Heart left ventricle (tissue), 16 donors: ENCODE data around the gene MITF. TPM values are rescaled to one million over a fixed set of nuclear protein-coding genes. Genes with fewer than 3 reads are reported as not detected.

Source experiments
- ATAC-seq, 4 donors: fragments of 200-7000 bp; cut with Tn5 transposase; one replicate each; pipeline ENCODE4 v1.9.1; 2020 to 2022; ENCODE audit warnings: moderate library complexity in 4 of 4, mild to moderate bottlenecking in 3 of 4, moderate number of reproducible peaks in 1 of 4
- DNase-seq, 5 donors: peaks; one replicate each; pipeline ENCODE4 v3.0.0-alpha.2; 2020
- H3K27ac ChIP-seq, 12 donors: fragments of 200-600 bp; sonication (generic) in 4 of 12; one replicate each; pipeline versions ENCODE4 v1.5.0 to v1.8.0; 2016 to 2022; ENCODE audit warnings: mild to moderate bottlenecking in 2 of 12
- H3K27me3 ChIP-seq, 9 donors: fragments of 200-600 bp; sonication (generic) in 2 of 9; one replicate each; pipeline versions ENCODE4 v1.5.1 to v1.8.0; 2016 to 2022; ENCODE audit warnings: mild to moderate bottlenecking in 3 of 9
- H3K36me3 ChIP-seq, 9 donors: fragments of 200-600 bp; sonication (generic) in 2 of 9; one replicate each; pipeline versions ENCODE4 v1.5.0 to v1.8.0; 2018 to 2022; ENCODE audit warnings: mild to moderate bottlenecking in 2 of 9
- H3K4me1 ChIP-seq, 12 donors: fragments of 200-600 bp; sonication (generic) in 4 of 12; one replicate each; pipeline versions ENCODE4 v1.5.0 to v1.8.0; 2016 to 2022; ENCODE audit warnings: mild to moderate bottlenecking in 3 of 12
- H3K4me3 ChIP-seq, 12 donors: fragments of 200-600 bp; sonication (generic) in 4 of 12; one replicate each; pipeline versions ENCODE4 v1.5.0 to v1.8.0; 2017 to 2022; ENCODE audit warnings: mild to moderate bottlenecking in 9 of 12, moderate library complexity in 4 of 12
- H3K9me3 ChIP-seq, 12 donors: fragments of 200-600 bp; sonication (generic) in 4 of 12; one replicate each; pipeline versions ENCODE4 v1.5.0 to v1.8.0; 2016 to 2022; ENCODE audit warnings: mild to moderate bottlenecking in 1 of 12
- POLR2A ChIP-seq, 2 donors: fragments of 450-650 bp; IDR thresholded peaks; one replicate each; pipeline ENCODE4 v1.6.1; 2017; ENCODE audit warnings: antibody characterized with exemption in 2 of 2, mild to moderate bottlenecking in 2 of 2, moderate library complexity in 2 of 2
- WGBS, 4 donors: extraction: QIAGEN DNeasy Blood & Tissue Kit in 2 of 4; methylation state at CpG; one replicate each; pipeline versions ENCODE4 v1.1.5 to v1.1.7; 2013 to 2018; 5-methylcytosine and 5-hydroxymethylcytosine counted together
- intact Hi-C, 10 donors: fragments of 100-400 bp; cut with DNase I; formaldehyde crosslinking; loops; one replicate each; pipeline versions ENCODE4 v1.11.1 to v1.14.2; 2022
- polyA plus RNA-seq, 2 donors: library from polyadenylated mRNA; stranded (reverse); fragments of 200-250 nt; gene quantifications; one replicate each; pipeline ENCODE4 v1.2.3, GENCODE V29; 2013
- total RNA-seq, 9 donors: library from RNA; depleted of rRNA in 2 of 9; stranded (reverse); fragments of >200 nt in 2 of 9; fragmentation: NEBNext Ultra II Directional in 3 of 9; extraction: Animal tissue kit (Norgen Biotek cat#: 25700) in 3 of 9; gene quantifications; one replicate each; pipeline versions ENCODE4 v1.1.0 to v1.2.4, GENCODE V29; 2016 to 2023
- TF ChIP-seq, protein P1 (sequence below), 12 donors: fragments of 200-600 bp; sonication (generic) in 4 of 12; IDR thresholded peaks; one replicate each; pipeline versions ENCODE4 v1.5.0 to v1.8.0; 2018 to 2022; ENCODE audit warnings: antibody characterized with exemption in 12 of 12, mild to moderate bottlenecking in 5 of 12
- donor health status: ischemic (EF 13 %, LVEDD 7.1; RV severe dilation, severe dysfunction).
- donor health status: healthy with polysubstance abuse.
- donor health status: DM: no; HTN: yes; CAD: no.
- donor health status: DM: no; HTN: no; CAD: no.
- donor health status: ischemic (EF 25% LVEDD 6.9; RV normal size, moderate dysfunction).
- donor health status: ischemic (EF 25% LVEDD 5.7; RV mildly dilated, moderate dysfunction).
- donor health status: healthy.
- donor health status: DM: yes; HTN: yes; CAD: no.
- donor health status: ischemic (EF 35%, LVEDD 5.7; RV mildly dilated, moderate dysfunction).
- donor health status: nonischemic (EF 11% LVEDD 7.7; RV severe dilation, severe dysfunction).
- donor health status: DM: yes; HTN: yes; CAD: no.
- donor health status: PGD.
- donor health status: ischemic (EF 29% LVEDD 5.4; RV normal size, mild dysfunction).
- donor health status: nonischemic (EF 23%, LVEDD 6.1; RV moderate dilation, normal function).

MITF gene
- total and polyA plus RNA-seq, 11 donors: 17.9 to 114 (median 81.1) TPM

DNA sequence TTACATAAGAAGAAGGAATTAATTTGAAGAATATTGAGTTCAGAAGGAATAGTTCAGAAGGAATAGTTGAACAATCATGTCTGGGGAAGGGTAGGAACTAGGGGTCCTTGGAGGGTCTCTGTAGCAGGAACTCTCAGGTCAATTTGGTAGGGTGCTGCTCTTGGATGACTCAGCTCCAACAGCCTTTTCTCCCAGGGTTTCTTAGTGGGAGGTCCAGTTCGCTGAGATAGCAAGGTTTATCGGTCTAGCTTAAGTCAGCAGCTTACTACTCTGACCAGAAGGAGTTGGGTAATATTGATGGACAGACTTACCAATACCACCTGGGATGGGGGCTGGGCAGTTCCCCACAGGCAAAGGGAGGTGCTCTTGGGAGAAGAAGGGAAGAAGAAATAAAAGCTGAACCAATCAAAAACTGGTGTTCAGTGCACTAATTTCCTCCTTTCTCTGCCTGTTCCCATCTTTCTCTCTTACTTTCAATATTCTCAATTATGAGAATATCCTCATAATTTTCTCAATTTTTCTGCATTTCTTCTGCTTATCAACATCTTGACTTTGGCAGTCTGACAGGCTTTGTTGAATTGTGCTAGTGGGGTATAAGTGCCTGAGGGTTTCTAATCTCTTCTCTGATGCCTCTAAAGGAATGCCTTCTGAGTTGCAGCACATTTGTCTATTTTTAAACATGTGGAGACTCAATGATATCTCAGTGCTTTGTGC lies 14.4 kb upstream of the MITF start:
- ATAC-seq: peak; percentile 48 to 87 (median 86)
- TF ChIP-seq POLR2A (IDR thresholded peaks at IDR 0.05): no peak
- TF ChIP-seq, protein P1, sequence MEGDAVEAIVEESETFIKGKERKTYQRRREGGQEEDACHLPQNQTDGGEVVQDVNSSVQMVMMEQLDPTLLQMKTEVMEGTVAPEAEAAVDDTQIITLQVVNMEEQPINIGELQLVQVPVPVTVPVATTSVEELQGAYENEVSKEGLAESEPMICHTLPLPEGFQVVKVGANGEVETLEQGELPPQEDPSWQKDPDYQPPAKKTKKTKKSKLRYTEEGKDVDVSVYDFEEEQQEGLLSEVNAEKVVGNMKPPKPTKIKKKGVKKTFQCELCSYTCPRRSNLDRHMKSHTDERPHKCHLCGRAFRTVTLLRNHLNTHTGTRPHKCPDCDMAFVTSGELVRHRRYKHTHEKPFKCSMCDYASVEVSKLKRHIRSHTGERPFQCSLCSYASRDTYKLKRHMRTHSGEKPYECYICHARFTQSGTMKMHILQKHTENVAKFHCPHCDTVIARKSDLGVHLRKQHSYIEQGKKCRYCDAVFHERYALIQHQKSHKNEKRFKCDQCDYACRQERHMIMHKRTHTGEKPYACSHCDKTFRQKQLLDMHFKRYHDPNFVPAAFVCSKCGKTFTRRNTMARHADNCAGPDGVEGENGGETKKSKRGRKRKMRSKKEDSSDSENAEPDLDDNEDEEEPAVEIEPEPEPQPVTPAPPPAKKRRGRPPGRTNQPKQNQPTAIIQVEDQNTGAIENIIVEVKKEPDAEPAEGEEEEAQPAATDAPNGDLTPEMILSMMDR (IDR thresholded peaks at IDR 0.05): no peak
- WGBS, 4 donors: 50 to 59% (median 53%) methylated on average over 2 of the region's 2 CpGs
- no peaks in the 10 kb centered on the region for H3K36me3 ChIP-seq
- intact Hi-C loops: no loop called here
- no peak for DNase-seq
- H3K27me3 ChIP-seq: no peaks in the 10 kb centered on the region
- peaks cover 0 to 22% (median 0%) of the 10 kb centered on the region in 12 donors for H3K4me1 ChIP-seq
- peak overlapping the region in 8 of 12 donors; percentile 36 to 76 (median 51) for H3K27ac ChIP-seq
- no peak overlapping the region for H3K4me3 ChIP-seq
- H3K9me3 ChIP-seq: no peaks in the 10 kb centered on the region

DNA sequence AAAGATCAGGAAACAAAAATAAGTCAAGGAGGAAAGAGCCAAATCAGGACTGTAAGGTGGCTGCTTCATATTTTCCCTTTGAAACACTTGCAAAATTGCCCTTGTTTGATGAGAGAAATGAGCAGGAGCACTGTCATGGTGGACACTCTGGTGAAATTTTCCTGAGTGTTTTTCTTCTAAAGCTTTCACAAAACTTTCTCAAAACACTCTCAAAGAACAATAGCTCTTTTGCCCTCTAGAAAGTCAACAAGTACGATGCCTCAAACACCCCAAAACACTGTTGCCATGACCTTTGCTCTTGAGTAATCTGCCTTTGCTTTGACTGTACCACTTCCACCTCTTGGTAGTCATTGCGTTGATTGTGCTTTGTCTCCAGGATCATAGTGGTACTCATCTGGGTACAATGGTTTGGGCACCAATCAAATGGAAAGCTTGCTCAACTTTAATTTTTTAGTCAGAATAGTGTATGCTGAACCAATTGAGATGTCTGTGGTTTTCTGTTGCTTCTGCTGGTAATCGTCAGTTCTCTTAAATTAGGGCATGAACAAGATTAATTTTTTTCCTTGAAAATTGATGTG lies 13.2 kb upstream of the MITF start:
- ATAC-seq (no peak), DNase-seq (no peak)
- TF ChIP-seq POLR2A (IDR thresholded peaks at IDR 0.05): no peak
- TF ChIP-seq, protein P1 (IDR thresholded peaks at IDR 0.05): no peak
- no peaks in the 10 kb centered on the region for H3K9me3 ChIP-seq
- peaks cover 0 to 15% (median 0%) of the 10 kb centered on the region in 12 donors for H3K4me1 ChIP-seq
- no peak overlapping the region for H3K4me3 ChIP-seq
- peak overlapping the region in 2 of 12 donors; percentile 50 to 52 for H3K27ac ChIP-seq
- WGBS, 4 donors: 80 to 86% (median 84%) methylated on average over 3 of the region's 3 CpGs
- intact Hi-C loops: no loop called here
- no peaks in the 10 kb centered on the region for H3K36me3 ChIP-seq
- H3K27me3 ChIP-seq: no peaks in the 10 kb centered on the region

DNA sequence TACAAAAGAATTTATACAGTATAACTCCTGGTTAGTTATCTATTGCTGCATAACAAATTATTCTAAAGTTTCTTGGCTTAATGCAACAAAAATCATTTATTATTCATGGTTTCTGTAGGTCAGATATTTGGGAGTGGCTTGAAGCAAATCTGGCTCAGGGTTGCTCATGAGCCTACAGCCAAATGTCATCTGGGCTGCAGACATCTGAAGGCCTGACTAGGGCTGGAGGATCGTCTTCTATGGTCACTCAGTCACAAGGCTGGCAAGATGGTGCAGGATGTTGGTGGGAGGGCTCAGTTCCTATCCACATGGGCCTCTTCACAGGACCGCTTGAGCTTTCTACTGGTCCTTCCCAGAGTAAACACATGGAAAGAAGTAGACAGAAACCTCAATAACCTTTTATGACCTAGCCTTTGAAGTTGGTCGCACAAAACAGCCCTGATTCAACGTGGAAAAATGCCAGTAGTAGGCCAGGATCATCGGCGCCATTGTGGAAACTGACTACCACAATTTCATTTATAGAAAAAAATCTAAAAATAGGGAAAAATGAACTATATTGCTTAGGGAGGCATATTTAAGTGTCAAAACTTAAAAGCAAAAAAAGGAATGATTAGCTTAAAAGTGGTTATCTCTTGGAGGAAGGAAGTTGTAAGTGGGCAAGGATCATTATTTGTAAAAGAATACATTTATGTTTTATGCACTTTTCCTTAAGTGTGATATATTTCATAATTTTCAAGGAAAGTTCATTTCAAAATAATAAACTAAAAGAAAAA lies 9.9 kb upstream of the MITF start:
- no peak for DNase-seq
- TF ChIP-seq, protein P1 (IDR thresholded peaks at IDR 0.05): no peak
- TF ChIP-seq POLR2A (IDR thresholded peaks at IDR 0.05): no peak
- WGBS, 4 donors: 81 to 89% (median 86%) methylated on average over 6 of the region's 6 CpGs

DNA sequence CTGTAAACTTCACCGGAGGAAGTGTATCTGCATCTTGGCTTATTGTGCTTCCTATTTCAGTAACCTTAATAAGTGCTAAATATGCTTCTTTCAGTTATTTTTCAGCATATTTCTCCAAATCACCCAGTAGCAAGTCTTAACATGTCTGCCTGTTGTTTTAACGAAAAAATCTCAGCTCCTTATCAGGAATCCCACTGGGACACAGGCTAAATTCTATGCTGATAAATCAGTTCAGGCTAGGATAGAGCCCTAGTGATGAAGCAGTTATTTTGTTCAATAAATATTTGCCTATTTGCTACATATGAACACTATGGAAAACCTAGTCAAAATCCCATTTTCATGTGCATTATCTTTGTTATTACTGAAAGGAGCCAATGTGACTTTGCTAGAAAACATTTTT lies 8.2 kb upstream of the MITF start:
- ATAC-seq (no peak), DNase-seq (no peak)
- no peaks in the 10 kb centered on the region for H3K9me3 ChIP-seq
- no peak overlapping the region for H3K27ac ChIP-seq
- H3K36me3 ChIP-seq: no peaks in the 10 kb centered on the region
- no peak for TF ChIP-seq POLR2A (IDR thresholded peaks at IDR 0.05)
- TF ChIP-seq, protein P1 (IDR thresholded peaks at IDR 0.05): no peak
- H3K4me3 ChIP-seq: no peak overlapping the region
- H3K27me3 ChIP-seq: no peaks in the 10 kb centered on the region
- 38 to 52% (median 47%) methylated on average over 2 of the region's 2 CpGs for WGBS, 4 donors
- peaks cover 0 to 3% (median 0%) of the 10 kb centered on the region in 12 donors for H3K4me1 ChIP-seq
- intact Hi-C loops: loop anchor here in 2 of 10 donors (10.0 kb wide), 1 partner anchor 54 kb away; no protein-coding TSS in a partner anchor

More for the DNA sequence above, 9.9 kb upstream of the MITF start:
- H3K4me1 ChIP-seq: peaks cover 0 to 15% (median 0%) of the 10 kb centered on the region in 12 donors
- H3K9me3 ChIP-seq: no peaks in the 10 kb centered on the region
- no peaks in the 10 kb centered on the region for H3K27me3 ChIP-seq
- intact Hi-C loops: no loop called here
- H3K36me3 ChIP-seq: no peaks in the 10 kb centered on the region
- no peak overlapping the region for H3K4me3 ChIP-seq
- H3K27ac ChIP-seq: no peak overlapping the region
- ATAC-seq: no peak
